ENCODE data around the gene NF1.

DNA sequence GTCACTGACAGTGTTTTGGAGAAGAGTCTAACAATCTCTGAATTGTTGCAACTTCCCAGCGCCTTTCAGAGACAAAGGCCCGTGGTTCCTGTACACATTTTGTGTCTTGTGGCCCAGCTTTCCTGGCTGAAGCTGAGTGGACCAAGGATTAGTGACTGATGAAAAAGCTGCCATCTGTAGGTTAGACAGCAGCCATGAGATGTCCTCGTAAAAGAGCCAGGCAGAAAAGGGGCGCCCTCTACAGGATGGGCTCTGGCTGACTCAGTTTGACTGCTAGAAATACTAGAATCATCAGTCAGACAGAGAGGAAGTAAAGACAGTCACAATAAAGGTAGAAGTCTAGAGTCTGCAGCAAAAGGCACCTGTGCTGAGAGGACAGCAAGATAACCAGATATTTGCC, 26.5 kb upstream of the NF1 start:
- TF ChIP-seq ZNF724P (CRISPR knock-in tag; IDR thresholded peaks at IDR 0.05; ENCODE audit: borderline replicate concordance) (no peak), SUZ12 (IDR thresholded peaks at IDR 0.05; ENCODE audit: low read depth, low read length) (no peak), PRDM10 (CRISPR knock-in tag; IDR thresholded peaks at IDR 0.05; ENCODE audit: low read depth) (no peak), EZH2 (conservative IDR thresholded peaks at IDR 0.05; ENCODE audit: low read depth, low read length) (no peak), TEAD2 (CRISPR knock-in tag; IDR thresholded peaks at IDR 0.05) (no peak), SIN3A (IDR thresholded peaks at IDR 0.05; ENCODE audit: borderline replicate concordance, low read depth, low read length) (no peak), ZFP41 (CRISPR knock-in tag; IDR thresholded peaks at IDR 0.05; ENCODE audit: borderline replicate concordance) (no peak), ZSCAN29 (CRISPR knock-in tag; conservative IDR thresholded peaks at IDR 0.05) (no peak)
- TF ChIP-seq, protein P1, sequence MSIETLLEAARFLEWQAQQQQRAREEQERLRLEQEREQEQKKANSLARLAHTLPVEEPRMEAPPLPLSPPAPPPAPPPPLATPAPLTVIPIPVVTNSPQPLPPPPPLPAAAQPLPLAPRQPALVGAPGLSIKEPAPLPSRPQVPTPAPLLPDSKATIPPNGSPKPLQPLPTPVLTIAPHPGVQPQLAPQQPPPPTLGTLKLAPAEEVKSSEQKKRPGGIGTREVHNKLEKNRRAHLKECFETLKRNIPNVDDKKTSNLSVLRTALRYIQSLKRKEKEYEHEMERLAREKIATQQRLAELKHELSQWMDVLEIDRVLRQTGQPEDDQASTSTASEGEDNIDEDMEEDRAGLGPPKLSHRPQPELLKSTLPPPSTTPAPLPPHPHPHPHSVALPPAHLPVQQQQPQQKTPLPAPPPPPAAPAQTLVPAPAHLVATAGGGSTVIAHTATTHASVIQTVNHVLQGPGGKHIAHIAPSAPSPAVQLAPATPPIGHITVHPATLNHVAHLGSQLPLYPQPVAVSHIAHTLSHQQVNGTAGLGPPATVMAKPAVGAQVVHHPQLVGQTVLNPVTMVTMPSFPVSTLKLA (IDR thresholded peaks at IDR 0.05), result no peak
